Tibial artery (tissue), 4 donors: ENCODE data around the gene BCLAF1.
"Not testable (repeated sequence)": the region's sequence is repeated elsewhere in the genome, so short reads cannot be mapped to it uniquely, and the experiment has no call there.

Experiments used
- DNase-seq, 2 donors: peaks; one replicate each; pipeline ENCODE4 v3.0.0-alpha.2; 2019
- H3K27ac ChIP-seq, 2 donors: fragments of 200-600 bp; sonication (generic) in 1 of 2; 1 replicate in 1 of 2; 2 replicates in 1 of 2; pipeline ENCODE4 v1.5.1; 2018 to 2019; ENCODE audit warnings: mild to moderate bottlenecking in 1 of 2
- H3K27me3 ChIP-seq, 2 donors: fragments of 200-600 bp; sonication (generic) in 1 of 2; one replicate each; pipeline versions ENCODE4 v1.5.1 to v1.6.0; 2016 to 2019
- H3K36me3 ChIP-seq, 3 donors: fragments of 200-600 bp; sonication (generic) in 2 of 3; one replicate each; pipeline ENCODE4 v1.5.1; 2016 to 2019; ENCODE audit warnings: mild to moderate bottlenecking in 2 of 3
- H3K4me1 ChIP-seq, 4 donors: fragments of 200-600 bp; sonication (generic) in 2 of 4; 1 replicate in 3 of 4; 2 replicates in 1 of 4; pipeline ENCODE4 v1.5.1; 2016 to 2019
- H3K4me3 ChIP-seq, 2 donors: fragments of 200-600 bp; sonication (generic) in 1 of 2; 1 replicate in 1 of 2; 2 replicates in 1 of 2; pipeline ENCODE4 v1.5.1; 2018 to 2019; ENCODE audit warnings: mild to moderate bottlenecking in 2 of 2
- H3K9me3 ChIP-seq, 3 donors: fragments of 200-600 bp; sonication (generic) in 1 of 3; one replicate each; pipeline ENCODE4 v1.5.1; 2016 to 2019
- intact Hi-C: fragments of 100-400 bp; cut with DNase I; formaldehyde crosslinking; loops from one replicate; pipeline ENCODE4 v1.15.0; 2023; ENCODE audit warnings: low total_unique reads
- TF ChIP-seq, protein P1 (sequence below), 2 experiments: fragments of 200-600 bp in 1 of 2; fragments of 450-650 bp in 1 of 2; IDR thresholded peaks; one replicate each; pipeline ENCODE4 v1.5.1; 2017 to 2019; ENCODE audit warnings: antibody characterized with exemption in 2 of 2, mild to moderate bottlenecking in 1 of 2, moderate library complexity in 1 of 2

BCLAF1 gene

DNA sequence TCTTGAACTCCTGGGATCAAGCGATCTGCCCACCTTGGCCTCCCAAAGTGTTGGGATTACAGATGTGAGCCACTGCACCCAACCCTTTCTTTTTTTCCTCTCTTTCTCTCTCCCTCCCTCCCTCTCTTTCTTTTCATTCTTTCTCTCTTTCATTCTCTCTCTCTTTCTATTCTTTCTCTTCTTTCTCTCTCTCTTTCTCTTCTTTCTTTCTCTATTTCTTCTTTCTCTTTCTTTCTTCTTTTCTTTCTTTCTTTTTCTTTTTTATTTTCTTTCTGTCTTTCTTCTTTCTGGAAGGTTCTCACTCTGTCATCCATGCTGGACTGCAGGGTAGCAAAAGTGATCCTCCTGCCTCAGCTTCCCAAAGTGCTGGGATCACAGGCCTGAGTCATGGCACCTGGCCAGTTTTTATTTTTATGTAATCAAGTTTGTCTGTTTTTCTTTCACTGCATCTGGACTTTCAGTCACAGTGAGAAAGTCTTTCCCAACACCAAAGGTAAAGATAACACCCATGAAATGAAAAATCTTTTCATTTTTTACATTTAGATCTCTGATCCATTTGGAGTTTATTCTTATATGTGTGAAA is 20.2 kb upstream of the BCLAF1 start:
- Histone ChIP-seq H3K36me3 (no peaks in the 10 kb centered on the region), H3K27me3 (no peaks in the 10 kb centered on the region), H3K4me3 (no peak overlapping the region), H3K27ac (no peak overlapping the region), H3K4me1 (no peaks in the 10 kb centered on the region), H3K9me3 (no peaks in the 10 kb centered on the region)
- intact Hi-C loops = loop anchor here (5.0 kb wide), 1 partner anchor 517 kb away; no protein-coding TSS in a partner anchor
- no peak for DNase-seq
- TF ChIP-seq, protein P1, sequence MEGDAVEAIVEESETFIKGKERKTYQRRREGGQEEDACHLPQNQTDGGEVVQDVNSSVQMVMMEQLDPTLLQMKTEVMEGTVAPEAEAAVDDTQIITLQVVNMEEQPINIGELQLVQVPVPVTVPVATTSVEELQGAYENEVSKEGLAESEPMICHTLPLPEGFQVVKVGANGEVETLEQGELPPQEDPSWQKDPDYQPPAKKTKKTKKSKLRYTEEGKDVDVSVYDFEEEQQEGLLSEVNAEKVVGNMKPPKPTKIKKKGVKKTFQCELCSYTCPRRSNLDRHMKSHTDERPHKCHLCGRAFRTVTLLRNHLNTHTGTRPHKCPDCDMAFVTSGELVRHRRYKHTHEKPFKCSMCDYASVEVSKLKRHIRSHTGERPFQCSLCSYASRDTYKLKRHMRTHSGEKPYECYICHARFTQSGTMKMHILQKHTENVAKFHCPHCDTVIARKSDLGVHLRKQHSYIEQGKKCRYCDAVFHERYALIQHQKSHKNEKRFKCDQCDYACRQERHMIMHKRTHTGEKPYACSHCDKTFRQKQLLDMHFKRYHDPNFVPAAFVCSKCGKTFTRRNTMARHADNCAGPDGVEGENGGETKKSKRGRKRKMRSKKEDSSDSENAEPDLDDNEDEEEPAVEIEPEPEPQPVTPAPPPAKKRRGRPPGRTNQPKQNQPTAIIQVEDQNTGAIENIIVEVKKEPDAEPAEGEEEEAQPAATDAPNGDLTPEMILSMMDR (IDR thresholded peaks at IDR 0.05) = no peak

DNA sequence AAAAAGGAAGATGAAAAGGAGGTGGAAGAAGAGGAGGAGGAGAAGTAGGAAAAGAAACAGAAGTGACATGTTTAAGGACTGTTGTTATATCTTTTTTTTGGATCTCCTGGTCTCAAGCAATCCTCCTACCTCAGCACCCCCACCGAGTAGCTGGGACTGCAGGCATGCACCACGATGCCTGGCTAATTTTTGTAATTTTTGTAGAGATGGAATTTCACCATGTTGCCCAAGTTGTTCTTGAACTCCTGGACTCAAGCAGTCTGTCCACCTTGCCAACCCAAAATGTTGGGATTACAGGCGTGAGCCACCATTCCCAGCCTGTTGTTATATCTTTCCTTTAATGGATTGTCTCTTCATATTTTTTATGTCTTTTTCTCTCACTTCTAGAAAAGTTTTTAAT is 19.5 kb upstream of the BCLAF1 start:
- H3K27ac ChIP-seq = no peak overlapping the region
- no peaks in the 10 kb centered on the region for H3K36me3 ChIP-seq
- no peaks in the 10 kb centered on the region for H3K4me1 ChIP-seq
- no peak for DNase-seq
- H3K27me3 ChIP-seq = no peaks in the 10 kb centered on the region
- intact Hi-C loops = loop anchor here (5.0 kb wide), 1 partner anchor 518 kb away; no protein-coding TSS in a partner anchor
- no peaks in the 10 kb centered on the region for H3K9me3 ChIP-seq
- TF ChIP-seq, protein P1 (IDR thresholded peaks at IDR 0.05) = no peak
- no peak overlapping the region for H3K4me3 ChIP-seq

DNA sequence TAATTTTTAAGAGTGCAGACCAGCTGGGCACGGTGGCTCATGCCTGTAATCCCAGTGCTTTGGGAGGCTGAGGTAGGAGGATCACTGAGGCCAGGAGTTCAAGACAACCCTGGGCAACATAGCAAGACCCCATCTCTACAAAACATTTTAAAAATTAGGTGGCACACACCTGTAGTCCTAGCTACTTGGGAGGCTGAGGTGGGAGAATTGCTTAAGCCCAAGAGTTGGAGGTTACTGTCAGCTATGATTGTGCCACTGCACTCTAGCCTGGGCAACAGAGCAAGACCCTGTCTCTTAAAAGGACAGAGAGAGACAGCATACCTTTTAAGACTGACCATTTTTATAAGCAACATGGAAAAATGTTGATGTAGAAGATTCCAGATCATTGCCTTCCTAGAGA is 18.8 kb upstream of the BCLAF1 start:
- intact Hi-C loops = loop anchor here (5.0 kb wide), 1 partner anchor 519 kb away; no protein-coding TSS in a partner anchor
- not testable (repeated sequence) for H3K9me3 ChIP-seq, DNase-seq, H3K4me3 ChIP-seq, H3K27ac ChIP-seq, H3K36me3 ChIP-seq, H3K27me3 ChIP-seq, H3K4me1 ChIP-seq

DNA sequence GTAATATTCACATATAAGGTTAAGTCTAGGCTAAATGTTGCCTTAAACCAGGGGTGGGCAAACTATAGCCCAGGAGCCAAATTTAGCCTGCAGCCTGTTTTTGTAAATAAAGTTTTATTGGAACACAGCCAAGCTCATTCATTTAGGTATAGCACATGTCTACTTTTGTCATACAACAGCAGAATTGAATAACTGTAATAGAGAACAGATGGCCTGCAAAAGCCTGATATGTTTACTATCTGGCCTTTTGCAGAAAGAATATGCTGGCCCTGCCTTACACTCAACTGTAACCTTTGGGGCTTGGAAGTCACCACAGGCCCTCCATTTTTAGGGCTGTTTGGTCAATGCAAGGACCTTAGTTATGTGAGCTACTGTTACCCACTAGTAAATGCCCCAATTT is 17.7 kb upstream of the BCLAF1 start:
- intact Hi-C loops = loop anchor here (5.0 kb wide), 1 partner anchor 520 kb away; no protein-coding TSS in a partner anchor
- Histone ChIP-seq H3K27me3 (no peaks in the 10 kb centered on the region), H3K4me1 (no peaks in the 10 kb centered on the region), H3K36me3 (no peaks in the 10 kb centered on the region), H3K27ac (no peak overlapping the region), H3K9me3 (no peaks in the 10 kb centered on the region), H3K4me3 (no peak overlapping the region)
- TF ChIP-seq, protein P1 (IDR thresholded peaks at IDR 0.05) = no peak
- no peak for DNase-seq

DNA sequence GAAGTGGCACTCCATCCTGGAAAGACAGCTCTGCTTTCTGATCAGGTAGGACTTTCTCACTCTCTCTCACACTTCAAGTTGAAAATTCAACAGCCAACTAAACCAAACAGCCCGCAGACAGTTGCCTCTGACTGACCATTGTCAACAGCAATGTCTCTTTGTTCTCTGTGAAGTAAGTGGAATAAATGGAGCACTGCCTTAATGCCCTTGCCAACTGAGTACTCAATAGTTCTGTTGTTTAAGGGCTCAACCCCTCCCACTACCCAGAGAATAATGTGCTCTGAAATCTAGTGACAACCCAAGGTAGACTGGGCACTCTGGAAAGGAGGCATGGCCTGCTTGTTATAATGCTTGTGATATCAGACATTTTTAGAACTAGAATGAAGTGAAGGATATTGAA is 16.8 kb upstream of the BCLAF1 start:
- Histone ChIP-seq H3K4me3 (no peak overlapping the region), H3K36me3 (no peaks in the 10 kb centered on the region), H3K9me3 (no peaks in the 10 kb centered on the region), H3K27ac (no peak overlapping the region), H3K27me3 (no peaks in the 10 kb centered on the region), H3K4me1 (no peaks in the 10 kb centered on the region)
- no peak for DNase-seq
- TF ChIP-seq, protein P1 (IDR thresholded peaks at IDR 0.05) = no peak
- intact Hi-C loops = loop anchor here (5.0 kb wide), 1 partner anchor 521 kb away; no protein-coding TSS in a partner anchor

DNA sequence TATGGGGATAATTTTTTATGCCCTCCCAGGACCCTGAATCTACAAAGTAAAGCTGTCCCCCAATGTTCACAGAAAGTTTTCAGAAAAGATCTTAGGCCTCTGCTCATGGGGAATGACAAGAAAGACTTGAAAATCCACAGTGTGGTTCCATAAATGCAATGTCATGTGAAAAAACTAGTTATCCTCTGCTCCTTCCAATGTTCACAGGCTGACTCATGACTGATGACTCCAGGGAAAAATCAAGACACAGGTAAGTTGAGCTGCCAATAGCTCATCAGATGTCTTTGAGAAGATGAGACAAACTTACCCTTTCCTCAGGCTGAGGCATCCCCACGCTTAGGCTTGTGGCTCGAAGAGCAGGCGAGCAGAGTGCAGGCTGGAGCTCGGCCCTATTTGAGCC is 14.8 kb upstream of the BCLAF1 start:
- TF ChIP-seq, protein P1 (IDR thresholded peaks at IDR 0.05) = no peak
- intact Hi-C loops = no loop called here
- no peaks in the 10 kb centered on the region for H3K36me3 ChIP-seq

More for the DNA sequence above, 14.8 kb upstream of the BCLAF1 start:
- Histone ChIP-seq H3K4me3 (no peak overlapping the region), H3K9me3 (no peaks in the 10 kb centered on the region), H3K4me1 (no peaks in the 10 kb centered on the region), H3K27me3 (no peaks in the 10 kb centered on the region), H3K27ac (no peak overlapping the region)
- no peak for DNase-seq
